GM12878 (cell line): ENCODE data around the gene CREBBP. TPM values are rescaled to one million over a fixed set of nuclear protein-coding genes. Genes with fewer than 3 reads are reported as not detected.
A peak's percentile ranks its signal among the peaks of the same experiment; 100 is the strongest.

ENCODE experiments used
- ATF2 ChIP-seq: IDR thresholded peaks from 2 replicates; pipeline ENCODE4 v1.6.1; 2012; ENCODE audit warnings: low read length, inconsistent platforms
- BCL11A ChIP-seq: IDR thresholded peaks from 2 replicates; pipeline ENCODE4 v1.6.1; 2011; ENCODE audit warnings: low read depth, low read length
- GATAD2B ChIP-seq: fragments of 450-650 bp; conservative IDR thresholded peaks from 2 replicates; pipeline ENCODE4 v1.6.1; 2017; ENCODE audit warnings: low read depth, mild to moderate bottlenecking, moderate library complexity
- IKZF1 ChIP-seq: fragments of 450-650 bp; conservative IDR thresholded peaks from 2 replicates; pipeline ENCODE4 v1.6.1; 2017; ENCODE audit warnings: antibody characterized with exemption, mild to moderate bottlenecking
- MEF2A ChIP-seq: IDR thresholded peaks from 2 replicates; pipeline ENCODE4 v1.6.1; 2011; ENCODE audit warnings: low read depth, mild to moderate bottlenecking, low read length, moderate library complexity; ENCODE audit not compliant: insufficient read depth
- MYC ChIP-seq: IDR thresholded peaks from 2 replicates; pipeline ENCODE4 v1.6.1; 2011; ENCODE audit warnings: mild to moderate bottlenecking, low read length, moderate library complexity, inconsistent platforms; ENCODE audit not compliant: insufficient read depth, insufficient replicate concordance, insufficient read length, severe bottlenecking
- NR2C1 ChIP-seq: fragments of 450-650 bp; IDR thresholded peaks from 2 replicates; pipeline ENCODE4 v1.6.1; 2017; ENCODE audit warnings: antibody characterized with exemption, mild to moderate bottlenecking, moderate library complexity
- NR2C2 ChIP-seq: IDR thresholded peaks from 2 replicates; pipeline ENCODE4 v1.6.1; 2011; ENCODE audit warnings: borderline replicate concordance, low read depth; ENCODE audit not compliant: control insufficient read depth, insufficient read length
- RFX5 ChIP-seq: IDR thresholded peaks from 2 replicates; pipeline ENCODE4 v1.6.1; 2011; ENCODE audit warnings: low read depth, low read length, improper control_type of control experiment
- SMC3 ChIP-seq: IDR thresholded peaks from 2 replicates; pipeline ENCODE4 v1.6.1; 2011; ENCODE audit warnings: low read length, improper control_type of control experiment, borderline replicate concordance
- TARDBP ChIP-seq: IDR thresholded peaks from 2 replicates; pipeline ENCODE4 v1.6.1; 2016; ENCODE audit warnings: borderline replicate concordance
- TBL1XR1 ChIP-seq: IDR thresholded peaks from 2 replicates; pipeline ENCODE4 v1.6.1; 2012; ENCODE audit warnings: low read depth, low read length, improper control_type of control experiment
- polyA plus RNA-seq, 11 experiments: library from polyadenylated mRNA; depleted of rRNA in 4 of 11; unstranded in 6 of 11; stranded (reverse) in 5 of 11; fragments of >200 nt; fragmentation: Nextera tagmentation in 4 of 11; fragmentation: Illumina TruSeq in 1 of 11; extraction: Ambion mirVana in 4 of 11; extraction: Trizol in 1 of 11; gene quantifications; 1 replicate in 1 of 11; 2 replicates in 10 of 11; pipeline versions ENCODE4 v1.2.1 to v1.2.3, GENCODE V29; 2011 to 2016; ENCODE audit warnings: inconsistent platforms in 2 of 11, missing spikeins in 2 of 11, low read depth in 1 of 11
- total RNA-seq, 4 experiments: library from RNA; depleted of rRNA in 3 of 4; stranded (reverse); fragments of >200 nt in 3 of 4; fragmentation: Illumina TruSeq in 1 of 4; extraction: Trizol in 1 of 4; gene quantifications; 2 replicates each; pipeline versions ENCODE4 v1.2.1 to v1.2.3, GENCODE V29; 2013 to 2021
- TF ChIP-seq, protein P1 (sequence below): fragments of 450-650 bp; IDR thresholded peaks from 2 replicates; pipeline ENCODE4 v1.6.1; 2017; ENCODE audit warnings: mild to moderate bottlenecking, moderate library complexity
- TF ChIP-seq, protein P2 (sequence below): fragments of 450-650 bp; IDR thresholded peaks from 2 replicates; pipeline ENCODE4 v1.6.1; 2014; ENCODE audit warnings: mild to moderate bottlenecking
- TF ChIP-seq, protein P3 (sequence below): IDR thresholded peaks from 2 replicates; pipeline ENCODE4 v1.6.1; 2012; ENCODE audit warnings: improper control_type of control experiment, low read depth, low read length; ENCODE audit not compliant: insufficient replicate concordance

CREBBP gene
- total and polyA plus RNA-seq, 10 of the 15 experiments (the other 5 are each of a cell fraction or from before 2014, with no cell fraction given) = 3.4 to 32.7 (median 7.9) TPM

DNA sequence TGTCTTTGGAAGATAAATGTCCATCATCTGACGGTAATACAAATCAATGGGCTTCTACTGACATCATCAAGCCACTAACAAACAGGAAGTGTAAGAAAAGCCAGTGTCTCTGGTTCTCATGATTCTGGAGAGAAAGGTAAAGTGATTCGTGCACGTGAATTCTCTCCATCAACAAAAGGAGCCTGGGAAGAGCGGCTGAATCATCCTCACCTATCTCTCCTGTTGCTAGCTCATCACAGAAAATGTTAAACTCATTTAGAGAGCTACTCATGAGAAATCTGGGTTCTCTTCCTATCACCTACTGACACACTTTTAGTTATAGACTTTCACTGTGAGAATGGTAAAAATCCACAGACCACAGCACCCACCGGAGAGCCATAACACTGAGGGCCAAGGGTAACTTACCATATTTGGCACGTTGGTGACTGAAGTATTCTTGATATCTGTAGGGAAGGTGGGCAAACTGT, 70.3 kb downstream of the CREBBP start (continued):
- TF ChIP-seq, protein P1, sequence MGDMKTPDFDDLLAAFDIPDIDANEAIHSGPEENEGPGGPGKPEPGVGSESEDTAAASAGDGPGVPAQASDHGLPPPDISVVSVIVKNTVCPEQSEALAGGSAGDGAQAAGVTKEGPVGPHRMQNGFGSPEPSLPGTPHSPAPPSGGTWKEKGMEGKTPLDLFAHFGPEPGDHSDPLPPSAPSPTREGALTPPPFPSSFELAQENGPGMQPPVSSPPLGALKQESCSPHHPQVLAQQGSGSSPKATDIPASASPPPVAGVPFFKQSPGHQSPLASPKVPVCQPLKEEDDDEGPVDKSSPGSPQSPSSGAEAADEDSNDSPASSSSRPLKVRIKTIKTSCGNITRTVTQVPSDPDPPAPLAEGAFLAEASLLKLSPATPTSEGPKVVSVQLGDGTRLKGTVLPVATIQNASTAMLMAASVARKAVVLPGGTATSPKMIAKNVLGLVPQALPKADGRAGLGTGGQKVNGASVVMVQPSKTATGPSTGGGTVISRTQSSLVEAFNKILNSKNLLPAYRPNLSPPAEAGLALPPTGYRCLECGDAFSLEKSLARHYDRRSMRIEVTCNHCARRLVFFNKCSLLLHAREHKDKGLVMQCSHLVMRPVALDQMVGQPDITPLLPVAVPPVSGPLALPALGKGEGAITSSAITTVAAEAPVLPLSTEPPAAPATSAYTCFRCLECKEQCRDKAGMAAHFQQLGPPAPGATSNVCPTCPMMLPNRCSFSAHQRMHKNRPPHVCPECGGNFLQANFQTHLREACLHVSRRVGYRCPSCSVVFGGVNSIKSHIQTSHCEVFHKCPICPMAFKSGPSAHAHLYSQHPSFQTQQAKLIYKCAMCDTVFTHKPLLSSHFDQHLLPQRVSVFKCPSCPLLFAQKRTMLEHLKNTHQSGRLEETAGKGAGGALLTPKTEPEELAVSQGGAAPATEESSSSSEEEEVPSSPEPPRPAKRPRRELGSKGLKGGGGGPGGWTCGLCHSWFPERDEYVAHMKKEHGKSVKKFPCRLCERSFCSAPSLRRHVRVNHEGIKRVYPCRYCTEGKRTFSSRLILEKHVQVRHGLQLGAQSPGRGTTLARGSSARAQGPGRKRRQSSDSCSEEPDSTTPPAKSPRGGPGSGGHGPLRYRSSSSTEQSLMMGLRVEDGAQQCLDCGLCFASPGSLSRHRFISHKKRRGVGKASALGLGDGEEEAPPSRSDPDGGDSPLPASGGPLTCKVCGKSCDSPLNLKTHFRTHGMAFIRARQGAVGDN = no peak
- 0 out of 2 replicates have a peak, but pooled peaks have one; percentile 4 for TF ChIP-seq SMC3
- TF ChIP-seq, protein P2, sequence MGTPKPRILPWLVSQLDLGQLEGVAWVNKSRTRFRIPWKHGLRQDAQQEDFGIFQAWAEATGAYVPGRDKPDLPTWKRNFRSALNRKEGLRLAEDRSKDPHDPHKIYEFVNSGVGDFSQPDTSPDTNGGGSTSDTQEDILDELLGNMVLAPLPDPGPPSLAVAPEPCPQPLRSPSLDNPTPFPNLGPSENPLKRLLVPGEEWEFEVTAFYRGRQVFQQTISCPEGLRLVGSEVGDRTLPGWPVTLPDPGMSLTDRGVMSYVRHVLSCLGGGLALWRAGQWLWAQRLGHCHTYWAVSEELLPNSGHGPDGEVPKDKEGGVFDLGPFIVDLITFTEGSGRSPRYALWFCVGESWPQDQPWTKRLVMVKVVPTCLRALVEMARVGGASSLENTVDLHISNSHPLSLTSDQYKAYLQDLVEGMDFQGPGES = no peak
- no peak for TF ChIP-seq TARDBP
- TF ChIP-seq RFX5 = no peak
- TF ChIP-seq, protein P3, sequence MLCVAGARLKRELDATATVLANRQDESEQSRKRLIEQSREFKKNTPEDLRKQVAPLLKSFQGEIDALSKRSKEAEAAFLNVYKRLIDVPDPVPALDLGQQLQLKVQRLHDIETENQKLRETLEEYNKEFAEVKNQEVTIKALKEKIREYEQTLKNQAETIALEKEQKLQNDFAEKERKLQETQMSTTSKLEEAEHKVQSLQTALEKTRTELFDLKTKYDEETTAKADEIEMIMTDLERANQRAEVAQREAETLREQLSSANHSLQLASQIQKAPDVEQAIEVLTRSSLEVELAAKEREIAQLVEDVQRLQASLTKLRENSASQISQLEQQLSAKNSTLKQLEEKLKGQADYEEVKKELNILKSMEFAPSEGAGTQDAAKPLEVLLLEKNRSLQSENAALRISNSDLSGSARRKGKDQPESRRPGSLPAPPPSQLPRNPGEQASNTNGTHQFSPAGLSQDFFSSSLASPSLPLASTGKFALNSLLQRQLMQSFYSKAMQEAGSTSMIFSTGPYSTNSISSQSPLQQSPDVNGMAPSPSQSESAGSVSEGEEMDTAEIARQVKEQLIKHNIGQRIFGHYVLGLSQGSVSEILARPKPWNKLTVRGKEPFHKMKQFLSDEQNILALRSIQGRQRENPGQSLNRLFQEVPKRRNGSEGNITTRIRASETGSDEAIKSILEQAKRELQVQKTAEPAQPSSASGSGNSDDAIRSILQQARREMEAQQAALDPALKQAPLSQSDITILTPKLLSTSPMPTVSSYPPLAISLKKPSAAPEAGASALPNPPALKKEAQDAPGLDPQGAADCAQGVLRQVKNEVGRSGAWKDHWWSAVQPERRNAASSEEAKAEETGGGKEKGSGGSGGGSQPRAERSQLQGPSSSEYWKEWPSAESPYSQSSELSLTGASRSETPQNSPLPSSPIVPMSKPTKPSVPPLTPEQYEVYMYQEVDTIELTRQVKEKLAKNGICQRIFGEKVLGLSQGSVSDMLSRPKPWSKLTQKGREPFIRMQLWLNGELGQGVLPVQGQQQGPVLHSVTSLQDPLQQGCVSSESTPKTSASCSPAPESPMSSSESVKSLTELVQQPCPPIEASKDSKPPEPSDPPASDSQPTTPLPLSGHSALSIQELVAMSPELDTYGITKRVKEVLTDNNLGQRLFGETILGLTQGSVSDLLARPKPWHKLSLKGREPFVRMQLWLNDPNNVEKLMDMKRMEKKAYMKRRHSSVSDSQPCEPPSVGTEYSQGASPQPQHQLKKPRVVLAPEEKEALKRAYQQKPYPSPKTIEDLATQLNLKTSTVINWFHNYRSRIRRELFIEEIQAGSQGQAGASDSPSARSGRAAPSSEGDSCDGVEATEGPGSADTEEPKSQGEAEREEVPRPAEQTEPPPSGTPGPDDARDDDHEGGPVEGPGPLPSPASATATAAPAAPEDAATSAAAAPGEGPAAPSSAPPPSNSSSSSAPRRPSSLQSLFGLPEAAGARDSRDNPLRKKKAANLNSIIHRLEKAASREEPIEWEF = no peak
- no peak for TF ChIP-seq TBL1XR1
- TF ChIP-seq NR2C1 = no peak
- TF ChIP-seq IKZF1 = no peak
- no peak for TF ChIP-seq BCL11A
- no peak for TF ChIP-seq MEF2A
- no peak for TF ChIP-seq MYC
- no peak for TF ChIP-seq NR2C2
- TF ChIP-seq GATAD2B = no peak
- peak; percentile 61; the same call in 1 of the 2 replicates for TF ChIP-seq ATF2
- TF ChIP-seq, all 136 proteins: peak for 16
